A673 (cell line): ENCODE measurements around the gene WNT6. TPM values are rescaled to one million over a fixed set of nuclear protein-coding genes. Genes with fewer than 3 reads are reported as not detected.

Source experiments
- BruUV-seq: library from RNA; stranded (reverse); fragments of 400-500 nt; replicated peaks from 2 replicates; lab custom pipeline; 2021; lab: Mats Ljungman, UMichigan
- CTCF ChIA-PET: fragments of 300-600 bp; sonication (Branson Sonifier 250); formaldehyde crosslinking; loops from one replicate; lab custom pipeline; 2022; ENCODE audit warnings: antibody characterized with exemption; lab: Charles Lee
- POLR2A ChIA-PET: fragments of 300-600 bp; sonication (Branson Sonifier 250); formaldehyde crosslinking; loops from one replicate; lab custom pipeline; 2022; ENCODE audit warnings: antibody characterized with exemption; ENCODE audit not compliant: low non-redundant PET; lab: Charles Lee
- DNase-seq: peaks from one replicate; pipeline ENCODE4 v3.0.0-alpha.2; 2015; ENCODE audit warnings: low spot score
- H3K27ac ChIP-seq: fragments of 200-600 bp; sonication (generic); 2 replicates; pipeline ENCODE4 v1.5.1; 2016; ENCODE audit warnings: mixed run types, low read depth, mild to moderate bottlenecking, mixed read lengths, antibody characterized with exemption, low read length; ENCODE audit not compliant: poor library complexity, severe bottlenecking
- H3K27me3 ChIP-seq: fragments of 200-600 bp; sonication (generic); replicated peaks from 2 replicates; pipeline ENCODE4 v1.6.1; 2017; ENCODE audit warnings: mixed run types, low read depth, mild to moderate bottlenecking, mixed read lengths, antibody characterized with exemption, low read length; ENCODE audit not compliant: insufficient read depth, poor library complexity
- H3K36me3 ChIP-seq: fragments of 200-600 bp; sonication (generic); 2 replicates; pipeline ENCODE4 v1.6.1; 2016; ENCODE audit warnings: mixed run types, mild to moderate bottlenecking, mixed read lengths, antibody characterized with exemption, low read length; ENCODE audit not compliant: insufficient read depth, poor library complexity, severe bottlenecking
- H3K4me1 ChIP-seq: fragments of 200-600 bp; sonication (generic); 2 replicates; pipeline ENCODE4 v1.6.1; 2017; ENCODE audit warnings: mixed run types, mild to moderate bottlenecking, mixed read lengths, antibody characterized with exemption, low read length; ENCODE audit not compliant: insufficient read depth, poor library complexity, severe bottlenecking
- H3K4me3 ChIP-seq: fragments of 200-600 bp; sonication (generic); 2 replicates; pipeline ENCODE4 v1.5.1; 2016; ENCODE audit warnings: low read depth, mixed run types, mild to moderate bottlenecking, mixed read lengths, low read length; ENCODE audit not compliant: poor library complexity, severe bottlenecking
- H3K9me3 ChIP-seq: fragments of 200-600 bp; sonication (generic); 2 replicates; pipeline ENCODE4 v1.6.1; 2016; ENCODE audit warnings: mixed run types, low read depth, mild to moderate bottlenecking, mixed read lengths, antibody characterized with exemption, low read length; ENCODE audit not compliant: poor library complexity, severe bottlenecking
- CTCF ChIP-seq: fragments of 300-800, 200-600 bp; sonication (generic); conservative IDR thresholded peaks from 2 replicates; pipeline ENCODE4 v1.5.1; 2017; ENCODE audit warnings: low read depth, mild to moderate bottlenecking, antibody characterized with exemption, low read length, moderate library complexity, mixed read lengths
- EZH2 ChIP-seq: fragments of 200-600 bp; sonication (generic); IDR thresholded peaks from 2 replicates; pipeline ENCODE4 v1.6.1; 2017; ENCODE audit warnings: borderline replicate concordance, low read depth, mild to moderate bottlenecking, mixed read lengths, antibody characterized with exemption, low read length; ENCODE audit not compliant: poor library complexity, severe bottlenecking
- intact Hi-C: fragments of 100-400 bp; cut with micrococcal nuclease; formaldehyde crosslinking; loops from one replicate; pipeline ENCODE4 v1.10.0; 2022; ENCODE audit not compliant: unreplicated experiment
- total RNA-seq: library from RNA; stranded (reverse); gene quantifications from 2 replicates; pipeline ENCODE4 v1.2.3, GENCODE V29; 2021

WNT6 gene
- total RNA-seq, 1 experiment from 2014 or later: not detected

GRCh38 chr2:218881744-218882460, 22.3 kb downstream of the WNT6 start:
- intact Hi-C loops: no loop called here
- no peak for DNase-seq
- POLR2A ChIA-PET: no interaction called here

GRCh38 chr2:218882461-218882816, 22.8 kb downstream of the WNT6 start:
- no peak for TF ChIP-seq CTCF
- H3K4me3 ChIP-seq: no peak overlapping the region
- no peaks in the 10 kb centered on the region for H3K9me3 ChIP-seq
- DNase-seq: no peak
- BruUV-seq: no TSS peak
- no peaks in the 10 kb centered on the region for H3K36me3 ChIP-seq
- ChIA-PET CTCF (interaction anchor here (1.0 kb wide), 1 partner anchor 10 kb away, joined by 3 read pairs; no protein-coding TSS in a partner anchor), POLR2A (no interaction called here)
- intact Hi-C loops: no loop called here
- peaks cover 6% of the 10 kb centered on the region for H3K27me3 ChIP-seq
- peaks cover 22% of the 10 kb centered on the region for H3K4me1 ChIP-seq
- H3K27ac ChIP-seq: no peak overlapping the region

More at GRCh38 chr2:218881744-218882460, 22.3 kb downstream of the WNT6 start:
- TF ChIP-seq CTCF (no peak), EZH2 (no peak)
- Histone ChIP-seq H3K4me3 (no peak overlapping the region), H3K4me1 (peaks cover 22% of the 10 kb centered on the region), H3K9me3 (no peaks in the 10 kb centered on the region), H3K27me3 (peaks cover 6% of the 10 kb centered on the region), H3K27ac (no peak overlapping the region), H3K36me3 (no peaks in the 10 kb centered on the region)
- CTCF ChIA-PET: interaction anchor here (1.0 to 1.4 kb wide), 2 partner anchors 11 to 16 kb away, joined by 3 to 9 read pairs; no protein-coding TSS in a partner anchor
- no TSS peak for BruUV-seq

GRCh38 chr2:218882866-218883366, 23.3 kb downstream of the WNT6 start:
- H3K4me1 ChIP-seq: peaks cover 22% of the 10 kb centered on the region

More at GRCh38 chr2:218882866-218883366, 23.3 kb downstream of the WNT6 start:
- Histone ChIP-seq H3K9me3 (no peaks in the 10 kb centered on the region), H3K27me3 (peaks cover 6% of the 10 kb centered on the region), H3K36me3 (no peaks in the 10 kb centered on the region), H3K27ac (no peak overlapping the region), H3K4me3 (no peak overlapping the region)
- ChIA-PET CTCF (interaction anchor here (1.0 kb wide), 1 partner anchor 10 kb away, joined by 3 read pairs; no protein-coding TSS in a partner anchor), POLR2A (no interaction called here)
- intact Hi-C loops: no loop called here
- BruUV-seq: no TSS peak
- no peak for DNase-seq
- TF ChIP-seq EZH2 (no peak), CTCF (no peak)
